Measurements from ENCODE around the gene RNF224.

RNF224 gene

DNA sequence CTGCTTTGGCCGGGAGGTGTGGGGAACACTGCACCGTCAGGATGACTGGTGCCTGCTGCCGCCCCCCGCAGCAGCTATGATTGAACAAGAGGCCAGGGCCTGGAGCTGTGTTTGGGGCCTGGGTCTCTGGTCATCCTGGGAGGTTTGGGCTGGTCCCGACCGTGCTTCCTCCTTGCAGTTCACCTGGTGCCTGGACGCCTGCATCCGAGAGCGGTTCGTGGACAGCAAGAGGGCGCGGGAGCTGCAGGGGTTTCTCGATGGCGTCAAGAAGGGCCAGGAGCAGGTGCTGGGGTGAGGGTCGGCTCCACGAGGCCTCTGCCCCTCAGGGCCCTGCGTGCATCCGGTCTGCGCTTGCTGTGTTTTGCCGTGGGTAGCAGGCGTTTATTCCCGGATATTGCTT is 36.8 kb downstream of the RNF224 start:
- H3K36me3 ChIP-seq = peaks cover 24 to 63% (median 55%) of the 10 kb centered on the region in 3 donors
- DNase-seq = no peak

DNA sequence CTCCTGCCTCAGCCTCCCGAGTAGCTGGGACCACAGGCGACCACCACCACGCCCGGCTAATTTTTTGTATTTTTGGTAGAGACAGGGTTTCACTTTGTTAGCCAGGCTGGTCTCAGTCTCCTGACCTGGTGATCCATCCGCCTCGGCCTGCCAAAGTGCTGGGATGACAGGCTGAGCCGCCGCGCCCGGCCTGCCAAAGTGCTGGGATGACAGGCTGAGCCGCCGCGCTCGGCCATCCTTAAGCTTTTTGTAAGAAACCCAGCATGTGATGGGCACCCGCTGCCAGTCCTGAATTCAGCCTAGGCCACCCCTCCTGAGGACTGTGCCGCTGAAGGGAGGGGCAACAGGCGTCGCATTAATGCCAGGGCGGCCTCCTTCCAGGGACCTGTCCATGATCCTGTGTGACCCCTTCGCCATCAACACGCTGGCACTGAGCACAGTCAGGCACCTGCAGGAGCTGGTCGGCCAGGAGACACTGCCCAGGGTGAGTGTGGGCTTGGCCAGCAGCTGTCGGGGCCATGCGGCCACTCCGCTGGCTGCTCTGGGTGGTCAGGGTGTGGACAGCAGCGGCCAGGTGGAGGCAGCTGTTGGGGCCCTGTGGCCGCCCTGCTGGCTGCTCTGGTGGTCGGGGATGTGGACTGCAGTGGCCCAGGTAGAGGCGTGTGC is 38.3 kb downstream of the RNF224 start:
- Histone ChIP-seq H3K27ac (no peak overlapping the region), H3K36me3 (peaks cover 20 to 74% (median 53%) of the 10 kb centered on the region in 3 donors), H3K4me1 (peaks cover 5 to 30% (median 20%) of the 10 kb centered on the region in 4 donors), H3K4me3 (no peak overlapping the region), H3K27me3 (no peaks in the 10 kb centered on the region), H3K9me3 (no peaks in the 10 kb centered on the region)
- TF ChIP-seq, protein P1, sequence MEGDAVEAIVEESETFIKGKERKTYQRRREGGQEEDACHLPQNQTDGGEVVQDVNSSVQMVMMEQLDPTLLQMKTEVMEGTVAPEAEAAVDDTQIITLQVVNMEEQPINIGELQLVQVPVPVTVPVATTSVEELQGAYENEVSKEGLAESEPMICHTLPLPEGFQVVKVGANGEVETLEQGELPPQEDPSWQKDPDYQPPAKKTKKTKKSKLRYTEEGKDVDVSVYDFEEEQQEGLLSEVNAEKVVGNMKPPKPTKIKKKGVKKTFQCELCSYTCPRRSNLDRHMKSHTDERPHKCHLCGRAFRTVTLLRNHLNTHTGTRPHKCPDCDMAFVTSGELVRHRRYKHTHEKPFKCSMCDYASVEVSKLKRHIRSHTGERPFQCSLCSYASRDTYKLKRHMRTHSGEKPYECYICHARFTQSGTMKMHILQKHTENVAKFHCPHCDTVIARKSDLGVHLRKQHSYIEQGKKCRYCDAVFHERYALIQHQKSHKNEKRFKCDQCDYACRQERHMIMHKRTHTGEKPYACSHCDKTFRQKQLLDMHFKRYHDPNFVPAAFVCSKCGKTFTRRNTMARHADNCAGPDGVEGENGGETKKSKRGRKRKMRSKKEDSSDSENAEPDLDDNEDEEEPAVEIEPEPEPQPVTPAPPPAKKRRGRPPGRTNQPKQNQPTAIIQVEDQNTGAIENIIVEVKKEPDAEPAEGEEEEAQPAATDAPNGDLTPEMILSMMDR (IDR thresholded peaks at IDR 0.05) = no peak
- DNase-seq = no peak
- intact Hi-C loops (cut with DNase I; ENCODE audit: low total_unique reads) = no loop called here

More for the DNA sequence above, 36.8 kb downstream of the RNF224 start:
- Histone ChIP-seq H3K27ac (no peak overlapping the region), H3K4me1 (peaks cover 5 to 14% (median 11%) of the 10 kb centered on the region in 4 donors), H3K27me3 (no peaks in the 10 kb centered on the region), H3K9me3 (no peaks in the 10 kb centered on the region), H3K4me3 (no peak overlapping the region)
- TF ChIP-seq, protein P1 (IDR thresholded peaks at IDR 0.05) = no peak
- intact Hi-C loops (cut with DNase I; ENCODE audit: low total_unique reads) = no loop called here

DNA sequence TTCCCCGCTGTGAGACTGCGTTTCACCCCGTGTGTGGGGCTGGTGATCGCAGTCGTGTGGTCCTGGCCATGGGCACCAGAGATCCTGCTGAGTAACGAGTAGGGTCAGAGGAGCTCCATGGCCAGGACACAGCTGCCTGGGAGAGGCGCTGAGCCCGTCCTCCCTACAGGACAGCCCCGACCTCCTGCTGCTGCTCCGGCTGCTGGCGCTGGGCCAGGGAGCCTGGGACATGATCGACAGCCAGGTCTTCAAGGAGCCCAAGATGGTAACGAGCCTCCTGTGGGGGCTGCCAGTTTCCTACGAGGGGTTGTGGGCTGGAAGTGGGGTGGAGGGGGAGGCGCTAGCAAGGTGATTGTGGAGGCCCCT is 38.8 kb downstream of the RNF224 start:
- H3K36me3 ChIP-seq = peaks cover 20 to 79% (median 53%) of the 10 kb centered on the region in 3 donors
- no peak for DNase-seq
- intact Hi-C loops (cut with DNase I; ENCODE audit: low total_unique reads) = no loop called here

DNA sequence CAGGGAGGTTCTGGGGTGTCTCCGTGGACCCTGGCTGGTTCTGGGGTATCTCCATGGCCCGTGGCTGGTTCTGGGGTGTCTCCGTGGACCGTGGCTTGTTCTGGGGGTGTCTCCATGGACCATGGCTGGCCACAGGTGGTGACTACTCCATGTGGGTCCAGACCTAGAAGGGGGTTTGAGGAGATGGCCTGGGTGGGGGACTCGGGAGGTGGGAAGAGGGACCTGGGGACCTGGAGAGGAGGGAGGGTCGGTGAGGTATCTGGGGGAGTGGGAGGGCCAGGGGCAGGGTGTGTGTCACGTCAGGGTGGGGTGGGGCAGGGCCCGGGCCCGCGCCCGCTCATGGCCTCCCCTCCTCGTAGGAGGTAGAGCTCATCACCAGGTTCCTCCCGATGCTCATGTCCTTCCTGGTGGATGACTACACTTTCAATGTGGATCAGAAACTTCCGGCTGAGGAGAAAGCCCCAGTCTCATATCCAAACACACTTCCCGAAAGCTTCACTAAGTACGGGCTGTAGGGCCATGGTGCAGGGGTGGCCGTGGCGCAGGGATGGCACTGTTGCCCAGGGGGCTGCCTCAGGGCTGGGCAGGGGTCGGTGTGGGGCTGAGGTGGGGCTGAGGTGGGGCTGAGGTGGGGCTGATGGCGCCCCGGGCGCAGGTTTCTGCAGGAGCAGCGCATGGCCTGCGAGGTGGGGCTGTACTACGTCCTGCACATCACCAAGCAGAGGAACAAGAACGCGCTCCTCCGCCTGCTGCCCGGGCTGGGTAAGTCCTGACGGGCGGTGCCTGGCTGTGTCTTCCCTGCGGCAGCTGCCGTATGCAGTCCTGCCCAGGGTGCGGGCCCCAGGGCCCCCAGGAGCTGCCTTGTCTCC is 39.5 kb downstream of the RNF224 start:
- TF ChIP-seq, protein P1 (IDR thresholded peaks at IDR 0.05) = no peak
- no peak for DNase-seq
- Histone ChIP-seq H3K4me1 (peaks cover 5 to 30% (median 24%) of the 10 kb centered on the region in 4 donors), H3K27ac (no peak overlapping the region), H3K36me3 (peaks cover 23 to 86% (median 55%) of the 10 kb centered on the region in 3 donors), H3K9me3 (no peaks in the 10 kb centered on the region), H3K4me3 (no peak overlapping the region), H3K27me3 (peaks cover 0 to under 1% of the 10 kb centered on the region in 2 donors)
- intact Hi-C loops (cut with DNase I; ENCODE audit: low total_unique reads) = no loop called here

More for the DNA sequence above, 38.8 kb downstream of the RNF224 start:
- no peaks in the 10 kb centered on the region for H3K27me3 ChIP-seq
- H3K4me3 ChIP-seq = no peak overlapping the region
- no peak overlapping the region for H3K27ac ChIP-seq
- H3K9me3 ChIP-seq = no peaks in the 10 kb centered on the region
- TF ChIP-seq, protein P1 (IDR thresholded peaks at IDR 0.05) = no peak
- H3K4me1 ChIP-seq = peaks cover 5 to 30% (median 22%) of the 10 kb centered on the region in 4 donors

DNA sequence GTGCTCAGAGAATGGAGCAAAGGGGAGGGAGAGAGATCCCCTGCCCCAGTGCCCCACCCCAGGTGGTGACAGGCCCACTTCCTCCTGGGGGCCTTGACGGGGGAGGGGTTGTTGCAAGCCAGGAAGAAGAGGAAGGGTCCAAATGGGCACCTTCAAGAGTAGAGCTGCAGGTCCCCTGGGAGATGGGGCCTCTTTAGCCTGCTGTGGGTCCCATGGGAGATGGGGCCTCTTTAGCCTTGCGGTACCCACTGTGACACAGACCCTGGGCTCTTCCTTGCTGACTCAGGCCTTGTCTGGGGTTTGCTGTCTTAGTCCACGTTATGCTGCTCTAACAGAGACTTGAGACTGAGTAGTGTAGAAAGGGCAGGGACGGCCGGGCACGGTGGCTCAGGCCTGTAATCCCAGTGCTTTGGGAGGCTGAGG is 40.6 kb downstream of the RNF224 start:
- intact Hi-C loops (cut with DNase I; ENCODE audit: low total_unique reads) = no loop called here
- H3K27ac ChIP-seq = peak overlapping the region in 1 of 2 donors; percentile 69

More for the DNA sequence above, 40.6 kb downstream of the RNF224 start:
- TF ChIP-seq, protein P1 (IDR thresholded peaks at IDR 0.05) = no peak
- Histone ChIP-seq H3K4me3 (no peak overlapping the region), H3K27me3 (peaks cover 0 to 11% of the 10 kb centered on the region in 2 donors), H3K9me3 (no peaks in the 10 kb centered on the region), H3K4me1 (peaks cover 5 to 36% (median 24%) of the 10 kb centered on the region in 4 donors), H3K36me3 (peaks cover 34 to 93% (median 62%) of the 10 kb centered on the region in 3 donors)
- DNase-seq = no peak

All from tibial artery (tissue), 4 donors.